Measurements from ENCODE around the gene BSX.

Gene BSX

DNA sequence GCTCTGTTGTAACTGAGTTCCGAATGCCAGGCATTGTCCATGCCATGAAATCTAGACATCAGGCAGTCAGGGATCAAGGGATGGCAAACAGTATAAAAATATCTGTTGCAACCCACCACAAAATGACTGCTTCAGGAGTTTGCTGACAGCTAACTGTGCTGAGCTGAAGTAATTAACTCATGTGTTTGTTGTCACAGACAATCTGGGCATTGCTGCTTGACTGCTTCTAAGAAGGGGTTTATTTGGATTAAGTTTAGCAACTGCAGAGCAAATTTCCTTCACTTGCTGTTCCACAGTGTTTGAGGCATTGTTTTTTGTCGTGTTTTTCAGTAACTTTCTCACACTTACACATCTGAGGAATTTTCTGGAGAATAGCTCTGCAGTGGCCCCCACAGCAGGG lies 30.4 kb downstream of the BSX start:
- DNase-seq, result no peak

DNA sequence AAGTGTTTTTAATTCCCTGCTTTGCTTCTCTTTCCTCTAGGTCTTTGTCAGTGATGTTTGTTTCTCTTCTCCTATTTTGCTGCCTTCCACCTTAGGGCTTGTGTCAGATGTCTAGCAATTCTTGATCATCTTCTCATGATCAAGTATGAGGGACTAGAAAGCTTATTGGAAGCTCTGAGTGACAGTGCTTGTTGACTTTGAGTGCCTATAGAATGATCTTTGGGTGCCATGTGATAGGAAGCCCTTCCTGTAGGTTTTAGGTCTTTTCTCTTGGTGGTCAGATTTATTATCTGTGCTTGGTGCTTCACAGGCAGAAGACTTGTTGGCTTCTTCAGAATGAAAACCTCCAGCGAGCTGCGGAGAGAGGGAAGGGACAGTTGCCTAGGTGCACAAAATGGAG lies 43.1 kb downstream of the BSX start:
- DNase-seq, result no peak

DNA sequence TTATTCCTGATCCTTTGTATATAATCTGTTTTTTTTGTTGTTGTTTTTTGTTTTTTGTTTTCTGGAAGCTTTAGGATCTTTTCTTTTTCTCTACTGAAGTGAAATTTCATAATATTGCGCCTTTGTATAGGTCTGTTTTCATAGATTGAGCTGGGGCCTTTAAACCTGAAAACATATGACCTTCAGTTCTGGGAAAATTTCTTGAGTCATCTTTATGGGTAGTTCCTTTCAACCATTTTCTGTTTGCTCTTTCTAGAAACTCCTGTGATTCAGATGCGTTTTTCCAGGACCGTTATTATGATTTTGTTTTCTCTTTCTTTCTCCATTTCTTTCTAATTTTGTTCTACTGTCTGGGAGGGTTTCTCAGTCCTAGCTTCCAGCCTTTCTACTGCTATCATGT lies 43.7 kb downstream of the BSX start:
- DNase-seq, result no peak

DNA sequence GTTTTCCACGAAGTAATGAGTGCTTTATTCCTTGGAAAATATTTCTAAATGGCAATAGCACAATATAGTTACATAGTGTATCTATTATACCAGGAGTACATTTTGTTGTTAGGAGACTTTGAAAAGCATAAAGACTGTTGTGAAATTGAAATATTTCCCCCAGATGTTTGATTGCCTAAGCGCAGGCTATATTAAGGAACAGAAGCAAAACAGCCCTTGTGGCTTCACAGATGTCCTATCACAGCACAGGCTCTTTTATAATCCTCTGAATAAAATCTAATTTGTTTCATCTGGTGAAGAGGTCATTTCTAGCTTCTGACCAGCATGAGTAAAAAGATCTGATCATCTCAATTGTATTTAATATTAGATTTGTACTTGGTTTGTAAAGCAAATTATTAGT lies 48.2 kb downstream of the BSX start:
- peak; percentile 29 for DNase-seq

DNA sequence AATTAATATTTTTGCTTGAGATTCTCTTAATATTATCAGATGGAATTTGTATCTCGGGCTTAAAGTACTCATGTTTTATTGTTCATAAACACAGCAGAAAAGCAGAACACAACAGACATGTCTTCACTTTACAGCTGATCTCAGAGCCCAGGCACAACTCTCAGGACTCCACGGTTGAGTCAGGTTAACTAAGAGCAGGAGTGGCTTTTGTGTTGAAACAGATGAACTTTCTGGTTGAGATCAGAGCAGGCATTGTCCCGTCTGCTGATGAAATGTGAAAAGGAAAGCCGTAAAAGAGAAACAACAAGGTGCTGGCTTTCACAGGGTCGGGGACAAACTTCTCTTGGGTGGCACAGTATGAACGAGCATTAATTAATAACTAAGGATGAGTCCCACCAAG lies 50.1 kb downstream of the BSX start:
- DNase-seq, result no peak
